Body of pancreas (tissue), 4 donors: ENCODE measurements around the gene DHRS4. TPM values are rescaled to one million over a fixed set of nuclear protein-coding genes. Genes with fewer than 3 reads are reported as not detected.
"Not testable (repeated sequence)": the region's sequence is repeated elsewhere in the genome, so short reads cannot be mapped to it uniquely, and the experiment has no call there.

Experiments
- ATAC-seq: fragments of 150-250 bp; one replicate; pipeline ENCODE4 v1.9.1; 2016
- DNase-seq, 4 donors: peaks; one replicate each; pipeline ENCODE4 v3.0.0-alpha.2; 2019
- H3K27ac ChIP-seq, 4 donors: fragments of 200-600 bp; sonication (generic); 1 replicate in 3 of 4; 2 replicates in 1 of 4; pipeline versions ENCODE4 v1.5.1 to v1.6.1; 2016 to 2019; ENCODE audit warnings: mild to moderate bottlenecking in 1 of 4, mixed read lengths in 1 of 4, moderate library complexity in 1 of 4
- H3K27me3 ChIP-seq, 2 donors: fragments of 200-600 bp; sonication (generic); one replicate each; pipeline ENCODE4 v1.6.0; 2016; ENCODE audit warnings: mild to moderate bottlenecking in 1 of 2
- H3K36me3 ChIP-seq, 2 donors: fragments of 200-600 bp; sonication (generic); replicated peaks in 1 of 2; 2 replicates each; pipeline ENCODE4 v1.5.1; 2016; ENCODE audit warnings: low read depth in 2 of 2; ENCODE audit not compliant: insufficient read depth in 1 of 2
- H3K4me1 ChIP-seq: fragments of 200-600 bp; sonication (generic); one replicate; pipeline ENCODE4 v1.6.0; 2016
- H3K4me3 ChIP-seq, 2 donors: fragments of 200-600 bp; sonication (generic); 1 replicate in 1 of 2; 2 replicates in 1 of 2; pipeline ENCODE4 v1.5.1; 2016 to 2019
- H3K9me3 ChIP-seq, 3 donors: fragments of 200-600 bp; sonication (generic); 1 replicate in 2 of 3; 2 replicates in 1 of 3; pipeline ENCODE4 v1.5.1; 2016
- POLR2A ChIP-seq, 3 donors: fragments of 450-650 bp; IDR thresholded peaks; one replicate each; pipeline ENCODE4 v1.6.1; 2016; ENCODE audit warnings: antibody characterized with exemption in 3 of 3, mild to moderate bottlenecking in 2 of 3
- WGBS, 2 donors: methylation state at CpG; one replicate each; pipeline ENCODE4 v1.1.5; 2017; 5-methylcytosine and 5-hydroxymethylcytosine counted together
- intact Hi-C: fragments of 100-400 bp; cut with DNase I; formaldehyde crosslinking; loops from one replicate; pipeline ENCODE4 v1.15.1; 2023
- total RNA-seq, 2 donors: library from RNA; depleted of rRNA; stranded (reverse); fragments of >200 nt; gene quantifications; one replicate each; pipeline ENCODE4 v1.1.0, GENCODE V29; 2016
- TF ChIP-seq, protein P1 (sequence below), 7 experiments: fragments of 450-650 bp in 4 of 7; fragments of 200-600 bp in 3 of 7; sonication (generic) in 3 of 7; IDR thresholded peaks; one replicate each; pipeline ENCODE4 v1.5.1; 2016 to 2019; ENCODE audit warnings: antibody characterized with exemption in 7 of 7

DHRS4 gene
- total RNA-seq, 2 donors from 2014 or later, result 18.4 to 45.5 TPM

DNA sequence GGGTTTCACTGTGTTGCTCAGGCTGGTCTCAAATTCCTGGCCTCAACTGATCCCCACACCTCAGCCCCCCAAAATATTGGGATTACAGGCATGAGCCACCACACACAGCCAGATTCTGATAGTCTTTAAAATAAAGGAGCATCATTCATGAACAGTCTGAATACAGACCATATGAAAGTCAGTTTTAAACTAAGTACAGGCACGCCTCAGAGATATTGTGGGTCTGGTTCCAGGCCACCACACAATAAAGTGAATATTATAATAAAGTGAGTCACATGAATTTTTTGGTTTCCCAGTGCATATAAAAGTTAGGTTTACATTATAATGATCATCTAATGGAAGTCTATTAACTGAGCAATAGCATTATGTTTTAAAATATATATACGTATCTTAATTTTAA lies 43.3 kb downstream of the DHRS4 start:
- intact Hi-C loops, H3K9me3 ChIP-seq, H3K27me3 ChIP-seq, H3K36me3 ChIP-seq, H3K4me3 ChIP-seq, ATAC-seq, DNase-seq, H3K4me1 ChIP-seq, H3K27ac ChIP-seq: not testable (repeated sequence)
- WGBS, 2 donors, result 86 to 100% methylated on average over 1 of the region's 2 CpGs

DNA sequence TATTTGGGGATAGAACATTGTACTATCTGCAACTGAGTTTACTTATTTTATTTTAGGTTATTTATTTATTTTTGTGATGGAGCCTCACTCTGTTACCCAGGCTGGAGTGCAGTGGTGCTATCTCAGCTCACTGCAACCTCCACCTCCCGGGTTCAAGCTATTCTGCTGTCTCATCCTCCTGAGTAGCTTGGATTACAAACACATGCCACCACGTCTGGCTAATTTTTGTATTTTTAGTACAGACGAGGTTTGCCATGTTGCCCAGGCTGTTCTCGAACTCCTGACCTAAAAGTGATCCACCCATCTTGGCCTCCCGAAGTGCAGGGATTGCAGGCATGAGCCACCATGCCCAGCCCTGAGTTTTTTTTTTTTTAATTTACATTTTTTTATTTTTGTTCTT lies 46.1 kb downstream of the DHRS4 start:
- intact Hi-C loops, result not testable (repeated sequence)

DNA sequence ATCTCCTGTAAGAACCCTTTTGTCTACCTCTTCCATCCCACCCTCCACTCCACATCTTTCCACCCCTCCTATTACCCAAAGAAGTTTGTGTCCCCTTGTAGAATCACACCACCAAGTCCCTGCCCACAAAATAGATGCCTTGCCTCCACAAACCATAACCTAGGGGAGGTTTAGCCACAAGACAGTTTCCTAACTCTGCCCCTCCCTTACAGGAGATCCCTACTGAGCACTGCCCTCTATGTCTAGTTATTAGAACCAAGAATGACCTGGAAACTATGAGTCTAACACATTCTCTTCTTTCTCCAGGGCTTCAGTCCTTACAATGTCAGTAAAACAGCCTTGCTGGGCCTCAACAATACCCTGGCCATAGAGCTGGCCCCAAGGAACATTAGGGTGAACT lies 47.5 kb downstream of the DHRS4 start:
- H3K9me3 ChIP-seq, H3K36me3 ChIP-seq, H3K27me3 ChIP-seq, intact Hi-C loops, H3K4me3 ChIP-seq, H3K27ac ChIP-seq, ATAC-seq, DNase-seq, H3K4me1 ChIP-seq: not testable (repeated sequence)

More for the DNA sequence above, 46.1 kb downstream of the DHRS4 start:
- H3K4me3 ChIP-seq, H3K36me3 ChIP-seq, DNase-seq, H3K4me1 ChIP-seq, H3K27ac ChIP-seq, H3K27me3 ChIP-seq, ATAC-seq, H3K9me3 ChIP-seq: not testable (repeated sequence)
- 93% methylated on average over 2 of the region's 5 CpGs; no CpG with 5 or more reads in 1 of the 2 donors for WGBS, 2 donors

DNA sequence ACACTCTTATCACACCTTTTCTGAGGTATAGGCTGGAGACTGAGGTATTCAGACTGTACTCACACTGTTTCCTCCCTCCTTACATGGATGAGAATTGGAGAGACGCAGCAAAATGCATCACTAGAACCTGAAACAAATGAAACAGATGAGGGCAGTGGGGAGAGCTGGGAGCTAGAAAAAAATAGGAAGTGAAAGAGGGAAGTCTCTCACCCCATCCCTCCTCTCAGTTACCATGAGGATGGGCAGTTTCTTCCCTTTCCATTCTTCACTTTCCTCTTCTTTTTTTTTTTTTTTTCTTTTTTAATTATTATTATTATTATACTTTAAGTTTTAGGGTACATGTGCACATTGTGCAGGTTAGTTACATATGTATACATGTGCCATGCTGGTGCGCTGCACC lies 48.1 kb downstream of the DHRS4 start:
- DNase-seq, H3K9me3 ChIP-seq, H3K27ac ChIP-seq, intact Hi-C loops, H3K27me3 ChIP-seq, H3K4me3 ChIP-seq, ATAC-seq, H3K36me3 ChIP-seq, H3K4me1 ChIP-seq: not testable (repeated sequence)
- no CpG with 5 or more reads among the region's 2 CpGs for WGBS, 2 donors

DNA sequence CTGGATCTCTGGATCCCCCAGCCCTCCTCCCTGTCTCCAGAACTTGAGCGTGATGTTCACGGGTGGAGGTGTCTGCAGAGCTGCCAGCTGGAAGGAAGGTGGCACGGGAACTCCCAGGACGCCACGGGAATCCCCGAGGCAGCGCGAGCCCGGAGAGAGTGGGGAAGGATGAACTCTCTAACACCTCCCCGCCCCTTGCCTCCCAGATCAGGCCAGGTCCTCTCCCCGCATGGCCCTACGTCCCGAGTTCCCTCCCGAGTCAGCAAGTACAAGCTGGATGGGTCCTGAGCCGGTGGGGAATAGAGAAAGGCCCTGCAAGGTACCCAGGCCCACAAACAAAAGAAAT lies 52.9 kb downstream of the DHRS4 start:
- peak; percentile 49 for ATAC-seq
- H3K27ac ChIP-seq, result peak overlapping the region in 1 of 4 donors; percentile 25
- DNase-seq, H3K4me3 ChIP-seq, H3K4me1 ChIP-seq, H3K9me3 ChIP-seq, H3K36me3 ChIP-seq, H3K27me3 ChIP-seq, intact Hi-C loops: not testable (repeated sequence)
- 7% methylated on average over 5 of the region's 15 CpGs; no CpG with 5 or more reads in 1 of the 2 donors for WGBS, 2 donors

DNA sequence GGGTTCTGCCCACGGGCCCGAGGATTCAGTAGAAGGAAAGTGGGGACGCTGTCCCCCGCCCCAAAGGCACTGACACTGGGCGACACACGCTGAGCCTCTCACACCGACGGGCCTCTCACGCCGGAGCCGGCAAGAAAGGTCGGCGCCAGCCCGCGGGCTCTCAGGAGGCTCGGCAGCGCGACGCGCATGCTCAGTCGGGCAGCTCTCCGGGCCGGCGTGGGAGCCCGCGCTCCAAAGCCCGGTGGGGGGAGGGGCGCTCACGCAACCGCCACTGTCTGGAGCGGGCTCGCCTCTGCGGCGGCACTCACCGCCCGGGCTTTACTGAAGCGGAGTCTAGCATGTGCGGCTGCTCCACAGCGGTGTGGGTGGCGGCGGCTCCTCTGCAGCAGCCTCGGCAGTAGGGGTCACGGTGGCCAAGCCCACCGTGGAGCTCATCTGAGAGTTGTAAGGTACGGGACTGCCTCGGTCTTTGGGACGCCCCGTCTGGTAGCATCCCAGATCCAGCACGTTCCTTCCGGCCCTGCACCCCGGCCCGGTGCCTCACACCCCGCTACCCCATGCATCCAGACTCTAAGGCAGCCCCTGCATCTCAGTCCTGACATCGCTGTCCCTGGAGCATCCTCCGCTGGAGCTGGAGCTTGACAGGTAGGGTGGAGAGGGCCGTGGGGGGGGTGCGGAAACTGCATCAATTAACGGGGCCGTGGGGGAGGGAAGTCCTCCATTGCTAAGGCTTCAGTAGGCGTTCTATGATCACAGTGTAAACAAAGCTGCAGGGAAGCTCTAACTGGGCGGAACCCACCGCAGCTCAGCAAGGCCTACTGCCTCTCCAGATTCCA lies 53.5 kb downstream of the DHRS4 start:
- H3K27ac ChIP-seq, result peak overlapping the region in 2 of 4 donors; percentile 25 to 26
- intact Hi-C loops, H3K36me3 ChIP-seq, H3K4me3 ChIP-seq, H3K9me3 ChIP-seq, H3K27me3 ChIP-seq, H3K4me1 ChIP-seq: not testable (repeated sequence)
- ATAC-seq, result peak; percentile 94
- 18 to 20% methylated on average over 3 to 34 of the region's 62 CpGs for WGBS, 2 donors
- DNase-seq, result peak; percentile 30 to 75 (median 54)

DNA sequence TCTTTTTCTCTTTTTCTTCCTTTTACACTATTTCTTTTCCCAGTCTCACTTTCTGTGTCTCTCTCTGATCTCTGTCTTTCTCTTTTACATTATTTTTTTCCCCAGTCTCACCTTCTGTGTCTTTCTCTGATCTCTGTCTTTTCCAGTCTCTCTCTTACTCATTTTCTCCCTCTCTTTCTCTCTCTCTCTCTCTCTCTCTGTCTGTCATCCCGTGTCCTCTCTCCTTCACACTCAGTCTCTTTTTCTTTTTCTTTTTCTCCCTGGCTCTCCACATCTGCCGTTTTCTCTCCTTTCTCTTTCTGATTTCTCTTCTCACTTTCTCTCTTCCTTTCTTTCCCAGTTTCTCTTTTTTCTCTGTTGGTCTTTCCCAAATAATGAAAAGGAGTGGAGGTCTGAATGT lies 57.5 kb downstream of the DHRS4 start:
- DNase-seq, result no peak
- no peaks in the 10 kb centered on the region for H3K27me3 ChIP-seq
- H3K9me3 ChIP-seq, result no peaks in the 10 kb centered on the region
- no peaks in the 10 kb centered on the region for H3K36me3 ChIP-seq
- H3K4me3 ChIP-seq, result no peak overlapping the region
- TF ChIP-seq, protein P1, sequence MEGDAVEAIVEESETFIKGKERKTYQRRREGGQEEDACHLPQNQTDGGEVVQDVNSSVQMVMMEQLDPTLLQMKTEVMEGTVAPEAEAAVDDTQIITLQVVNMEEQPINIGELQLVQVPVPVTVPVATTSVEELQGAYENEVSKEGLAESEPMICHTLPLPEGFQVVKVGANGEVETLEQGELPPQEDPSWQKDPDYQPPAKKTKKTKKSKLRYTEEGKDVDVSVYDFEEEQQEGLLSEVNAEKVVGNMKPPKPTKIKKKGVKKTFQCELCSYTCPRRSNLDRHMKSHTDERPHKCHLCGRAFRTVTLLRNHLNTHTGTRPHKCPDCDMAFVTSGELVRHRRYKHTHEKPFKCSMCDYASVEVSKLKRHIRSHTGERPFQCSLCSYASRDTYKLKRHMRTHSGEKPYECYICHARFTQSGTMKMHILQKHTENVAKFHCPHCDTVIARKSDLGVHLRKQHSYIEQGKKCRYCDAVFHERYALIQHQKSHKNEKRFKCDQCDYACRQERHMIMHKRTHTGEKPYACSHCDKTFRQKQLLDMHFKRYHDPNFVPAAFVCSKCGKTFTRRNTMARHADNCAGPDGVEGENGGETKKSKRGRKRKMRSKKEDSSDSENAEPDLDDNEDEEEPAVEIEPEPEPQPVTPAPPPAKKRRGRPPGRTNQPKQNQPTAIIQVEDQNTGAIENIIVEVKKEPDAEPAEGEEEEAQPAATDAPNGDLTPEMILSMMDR (IDR thresholded peaks at IDR 0.05), result no peak
- TF ChIP-seq POLR2A (IDR thresholded peaks at IDR 0.05), result no peak
- intact Hi-C loops, result no loop called here
- no peak for ATAC-seq
- H3K27ac ChIP-seq, result no peak overlapping the region
- WGBS, 2 donors, result 62 to 81% methylated on average over 2 of the region's 2 CpGs
- peaks cover 11% of the 10 kb centered on the region for H3K4me1 ChIP-seq

DNA sequence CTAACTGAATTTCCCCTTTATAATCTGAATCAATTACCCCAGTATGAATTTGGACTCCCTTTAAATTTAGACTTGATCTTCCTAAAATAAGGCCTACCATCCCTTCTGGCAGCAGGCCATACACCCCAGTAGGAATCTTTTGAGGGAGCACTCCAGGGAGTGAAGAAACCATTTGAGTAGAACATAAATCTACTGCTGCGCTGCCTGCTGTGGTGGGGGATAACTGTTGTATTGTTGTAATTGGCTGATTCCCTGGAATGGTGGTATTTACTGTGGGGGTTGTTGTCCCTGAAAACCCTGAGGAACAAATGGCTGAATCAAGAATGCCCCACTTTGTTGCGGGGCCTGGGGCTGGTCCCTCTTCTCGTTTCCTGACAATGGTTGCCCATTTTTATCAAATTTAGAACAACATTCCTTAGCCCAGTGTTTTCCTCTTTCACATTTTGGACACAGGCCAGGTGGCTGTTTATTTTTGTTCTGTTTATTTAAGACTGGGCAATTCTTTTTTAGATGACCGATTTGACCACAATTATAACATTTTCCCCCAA lies 59.2 kb downstream of the DHRS4 start:
- DNase-seq, H3K36me3 ChIP-seq, H3K9me3 ChIP-seq, H3K27ac ChIP-seq, intact Hi-C loops, ATAC-seq, H3K4me3 ChIP-seq, H3K27me3 ChIP-seq: not testable (repeated sequence)
- 30 to 35% methylated on average over 4 of the region's 4 CpGs for WGBS, 2 donors
- H3K4me1 ChIP-seq, result peaks cover 11% of the 10 kb centered on the region
